Keratinocyte (primary cell): ENCODE results near the gene LARGE1. TPM values are rescaled to one million over a fixed set of nuclear protein-coding genes. Genes with fewer than 3 reads are reported as not detected.

Experiments used
- DNase-seq: peaks from one replicate; pipeline ENCODE4 v3.0.0-alpha.2; 2011; ENCODE audit warnings: low read depth, missing footprints, low spot score
- FAIRE-seq: peaks from 2 replicates; lab custom pipeline; 2011; peaks lifted over from hg19 to GRCh38; lab: Jason Lieb, UNC
- H2AFZ ChIP-seq: 2 replicates; pipeline ENCODE4 v1.6.0; 2012; ENCODE audit warnings: low read length, control low read depth, inconsistent platforms; ENCODE audit not compliant: control insufficient read depth
- H3K27ac ChIP-seq: 2 replicates; pipeline ENCODE4 v1.5.1; 2011; ENCODE audit warnings: low read length; ENCODE audit not compliant: control insufficient read depth, insufficient read depth
- H3K27me3 ChIP-seq: 3 replicates; pipeline ENCODE4 v1.6.0; 2011; ENCODE audit warnings: low read length; ENCODE audit not compliant: control insufficient read depth, insufficient read depth; ENCODE audit errors: extremely low read depth
- H3K36me3 ChIP-seq, 2 experiments: 2 replicates in 1 of 2; 3 replicates in 1 of 2; pipeline ENCODE4 v1.5.1; 2011; ENCODE audit warnings: low read length in 2 of 2, mild to moderate bottlenecking in 1 of 2; ENCODE audit not compliant: control insufficient read depth in 2 of 2, insufficient read depth in 2 of 2; ENCODE audit errors: extremely low read depth in 1 of 2
- H3K4me1 ChIP-seq: 3 replicates; pipeline ENCODE4 v1.5.1; 2011; ENCODE audit warnings: low read length; ENCODE audit not compliant: control insufficient read depth, insufficient read depth; ENCODE audit errors: extremely low read depth
- H3K4me2 ChIP-seq: 3 replicates; pipeline ENCODE4 v1.6.0; 2011; ENCODE audit warnings: low read depth, low read length; ENCODE audit not compliant: control insufficient read depth, insufficient read depth; ENCODE audit errors: extremely low read depth
- H3K4me3 ChIP-seq, 3 experiments: fragments of 200-600 bp in 1 of 3; sonication (generic) in 1 of 3; 2 replicates in 2 of 3; 3 replicates in 1 of 3; pipeline ENCODE4 v1.5.1; 2011 to 2016; ENCODE audit warnings: low read length in 3 of 3, mild to moderate bottlenecking in 3 of 3, control low read depth in 2 of 3, inconsistent platforms in 1 of 3, low read depth in 1 of 3, mixed read lengths in 1 of 3, mixed run types in 1 of 3, moderate library complexity in 1 of 3; ENCODE audit not compliant: control insufficient read depth in 2 of 3, insufficient read depth in 2 of 3; ENCODE audit errors: extremely low read depth in 1 of 3
- H3K79me2 ChIP-seq: 2 replicates; pipeline ENCODE4 v1.6.0; 2012; ENCODE audit warnings: low read length; ENCODE audit not compliant: control insufficient read depth, insufficient read depth
- H3K9ac ChIP-seq: 3 replicates; pipeline ENCODE4 v1.6.0; 2011; ENCODE audit warnings: low read length; ENCODE audit not compliant: control insufficient read depth, insufficient read depth; ENCODE audit errors: extremely low read depth
- H3K9me1 ChIP-seq: 3 replicates; pipeline ENCODE4 v1.6.0; 2011; ENCODE audit warnings: low read length; ENCODE audit not compliant: control insufficient read depth, insufficient read depth; ENCODE audit errors: extremely low read depth
- H3K9me3 ChIP-seq: 2 replicates; pipeline ENCODE4 v1.5.1; 2012; ENCODE audit warnings: low read depth, low read length; ENCODE audit not compliant: control insufficient read depth
- H4K20me1 ChIP-seq: 3 replicates; pipeline ENCODE4 v1.6.0; 2011; ENCODE audit warnings: low read length; ENCODE audit not compliant: control insufficient read depth, insufficient read depth; ENCODE audit errors: extremely low read depth
- EZH2 ChIP-seq: IDR thresholded peaks from one replicate; pipeline ENCODE4 v1.6.1; 2012; ENCODE audit warnings: inconsistent platforms, mild to moderate bottlenecking, low read length, moderate library complexity
- dilution Hi-C: fragments of 300-500 bp; cut with MboI; formaldehyde crosslinking; loops from one replicate; pipeline ENCODE4 v1.7.0; 2020; ENCODE audit warnings: low sequenced_read_pairs; ENCODE audit not compliant: extremely low pct_ligation_motif_present
- polyA plus RNA-seq, 5 experiments: library from polyadenylated mRNA; depleted of rRNA in 3 of 5; stranded (reverse) in 3 of 5; stranded (forward) in 1 of 5; unstranded in 1 of 5; fragments of >200 nt; gene quantifications; 1 replicate in 1 of 5; 2 replicates in 3 of 5; 3 replicates in 1 of 5; pipeline versions ENCODE4 v1.2.1 to v1.2.3, GENCODE V29; 2011 to 2012; ENCODE audit warnings: missing spikeins in 2 of 5, low read depth in 1 of 5, low replicate concordance in 1 of 5
- TF ChIP-seq, protein P1 (sequence below), 3 experiments: IDR thresholded peaks in 1 of 3; conservative IDR thresholded peaks in 1 of 3; optimal IDR thresholded peaks in 1 of 3; 2 replicates in 2 of 3; 3 replicates in 1 of 3; pipeline versions ENCODE3 to v1.5.1; 2011; ENCODE audit warnings: low read length in 3 of 3, mild to moderate bottlenecking in 3 of 3, moderate library complexity in 2 of 3, control low read depth in 1 of 3, inconsistent platforms in 1 of 3; ENCODE audit not compliant: insufficient read depth in 2 of 3; ENCODE audit errors: extremely low read depth in 1 of 3

LARGE1 gene
- polyA plus RNA-seq, 1 donor (not counting 4 experiments of a cell fraction or from before 2014, with no cell fraction given): 4.5 TPM

GRCh38 chr22:33932997-33933396, 12.7 kb upstream of the LARGE1 start:
- no peak overlapping the region for H3K27ac ChIP-seq
- H3K4me2 ChIP-seq: no peak overlapping the region
- H3K9me1 ChIP-seq: no peaks in the 10 kb centered on the region
- H4K20me1 ChIP-seq: no peaks in the 10 kb centered on the region
- no peaks in the 10 kb centered on the region for H3K36me3 ChIP-seq
- no peaks in the 10 kb centered on the region for H3K79me2 ChIP-seq
- no peak for TF ChIP-seq EZH2
- TF ChIP-seq, protein P1, sequence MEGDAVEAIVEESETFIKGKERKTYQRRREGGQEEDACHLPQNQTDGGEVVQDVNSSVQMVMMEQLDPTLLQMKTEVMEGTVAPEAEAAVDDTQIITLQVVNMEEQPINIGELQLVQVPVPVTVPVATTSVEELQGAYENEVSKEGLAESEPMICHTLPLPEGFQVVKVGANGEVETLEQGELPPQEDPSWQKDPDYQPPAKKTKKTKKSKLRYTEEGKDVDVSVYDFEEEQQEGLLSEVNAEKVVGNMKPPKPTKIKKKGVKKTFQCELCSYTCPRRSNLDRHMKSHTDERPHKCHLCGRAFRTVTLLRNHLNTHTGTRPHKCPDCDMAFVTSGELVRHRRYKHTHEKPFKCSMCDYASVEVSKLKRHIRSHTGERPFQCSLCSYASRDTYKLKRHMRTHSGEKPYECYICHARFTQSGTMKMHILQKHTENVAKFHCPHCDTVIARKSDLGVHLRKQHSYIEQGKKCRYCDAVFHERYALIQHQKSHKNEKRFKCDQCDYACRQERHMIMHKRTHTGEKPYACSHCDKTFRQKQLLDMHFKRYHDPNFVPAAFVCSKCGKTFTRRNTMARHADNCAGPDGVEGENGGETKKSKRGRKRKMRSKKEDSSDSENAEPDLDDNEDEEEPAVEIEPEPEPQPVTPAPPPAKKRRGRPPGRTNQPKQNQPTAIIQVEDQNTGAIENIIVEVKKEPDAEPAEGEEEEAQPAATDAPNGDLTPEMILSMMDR (optimal IDR thresholded peaks at IDR 0.05 in 1 of 3, IDR thresholded peaks at IDR 0.05 in 1 of 3, conservative IDR thresholded peaks at IDR 0.05 in 1 of 3; ENCODE audit: extremely low read depth in 1 of 3, insufficient read depth in 2 of 3, low read length in 3 of 3): no peak
- dilution Hi-C loops: no loop called here
- H3K27me3 ChIP-seq: no peaks in the 10 kb centered on the region
- no peak overlapping the region for H2AFZ ChIP-seq
- peaks cover 5% of the 10 kb centered on the region for H3K4me1 ChIP-seq
- FAIRE-seq: no peak
- H3K9me3 ChIP-seq: no peaks in the 10 kb centered on the region
- no peak for DNase-seq
- no peak overlapping the region for H3K9ac ChIP-seq
- no peak overlapping the region for H3K4me3 ChIP-seq

DNA sequence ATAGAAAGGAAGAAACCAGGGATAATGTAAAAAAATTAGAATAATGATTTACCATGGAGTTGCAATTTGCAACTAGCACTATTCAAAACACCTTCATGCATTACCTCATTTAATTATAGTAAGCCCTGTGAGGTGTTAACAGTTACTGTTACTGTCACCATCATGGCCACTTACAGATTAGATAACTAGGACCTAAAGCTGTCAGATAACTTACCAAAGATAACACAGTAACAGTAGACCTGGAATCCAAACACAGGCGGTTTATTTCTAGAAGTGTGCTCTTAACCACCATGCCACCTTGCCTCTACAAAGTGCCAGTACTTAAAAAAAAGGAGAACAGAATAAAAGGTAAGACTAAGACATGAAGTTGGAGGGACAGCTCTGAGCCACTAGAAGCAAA, 11.1 kb upstream of the LARGE1 start:
- H3K9me3 ChIP-seq: no peaks in the 10 kb centered on the region
- TF ChIP-seq, protein P1 (optimal IDR thresholded peaks at IDR 0.05 in 1 of 3, IDR thresholded peaks at IDR 0.05 in 1 of 3, conservative IDR thresholded peaks at IDR 0.05 in 1 of 3; ENCODE audit: extremely low read depth in 1 of 3, insufficient read depth in 2 of 3, low read length in 3 of 3): no peak
- no peak for TF ChIP-seq EZH2
- dilution Hi-C loops: no loop called here
- H3K4me2 ChIP-seq: no peak overlapping the region
- FAIRE-seq: no peak
- no peaks in the 10 kb centered on the region for H3K9me1 ChIP-seq
- H3K4me1 ChIP-seq: peaks cover 5% of the 10 kb centered on the region
- no peaks in the 10 kb centered on the region for H4K20me1 ChIP-seq
- DNase-seq: no peak
- no peak overlapping the region for H3K27ac ChIP-seq
- no peak overlapping the region for H3K9ac ChIP-seq
- no peaks in the 10 kb centered on the region for H3K27me3 ChIP-seq
- H2AFZ ChIP-seq: no peak overlapping the region
- no peaks in the 10 kb centered on the region for H3K79me2 ChIP-seq
- no peak overlapping the region for H3K4me3 ChIP-seq
- no peaks in the 10 kb centered on the region for H3K36me3 ChIP-seq
